Neutrophil (primary cell): ENCODE results near the gene PDGFC.

ENCODE experiments used
- H3K27ac ChIP-seq: fragments of 200-600 bp; sonication (generic); 2 replicates; pipeline ENCODE4 v1.5.1; 2016; ENCODE audit warnings: mild to moderate bottlenecking, moderate library complexity
- H3K27me3 ChIP-seq: fragments of 200-600 bp; sonication (generic); 2 replicates; pipeline ENCODE4 v1.6.0; 2016; ENCODE audit warnings: mild to moderate bottlenecking
- H3K36me3 ChIP-seq: fragments of 200-600 bp; sonication (generic); 2 replicates; pipeline ENCODE4 v1.5.1; 2017
- H3K4me1 ChIP-seq, 2 experiments: fragments of 200-600 bp in 1 of 2; sonication (generic) in 1 of 2; 1 replicate in 1 of 2; 2 replicates in 1 of 2; pipeline versions ENCODE4 v1.5.1 to v1.6.1; 2013 to 2016; ENCODE audit warnings: low read depth in 1 of 2, low read length in 1 of 2, mild to moderate bottlenecking in 1 of 2, moderate library complexity in 1 of 2; ENCODE audit not compliant: control insufficient read depth in 1 of 2, insufficient read depth in 1 of 2
- H3K4me3 ChIP-seq, 2 experiments: fragments of 200-600 bp in 1 of 2; sonication (generic) in 1 of 2; 1 replicate in 1 of 2; 2 replicates in 1 of 2; pipeline ENCODE4 v1.5.1; 2013 to 2016; ENCODE audit warnings: low read depth in 1 of 2, low read length in 1 of 2, mild to moderate bottlenecking in 1 of 2, moderate library complexity in 1 of 2
- H3K9me3 ChIP-seq: fragments of 200-600 bp; sonication (generic); 2 replicates; pipeline ENCODE4 v1.5.1; 2016
- TF ChIP-seq, protein P1 (sequence below): fragments of 200-600 bp; sonication (generic); IDR thresholded peaks from 2 replicates; pipeline ENCODE4 v1.5.1; 2016; ENCODE audit warnings: antibody characterized with exemption

The PDGFC gene

DNA sequence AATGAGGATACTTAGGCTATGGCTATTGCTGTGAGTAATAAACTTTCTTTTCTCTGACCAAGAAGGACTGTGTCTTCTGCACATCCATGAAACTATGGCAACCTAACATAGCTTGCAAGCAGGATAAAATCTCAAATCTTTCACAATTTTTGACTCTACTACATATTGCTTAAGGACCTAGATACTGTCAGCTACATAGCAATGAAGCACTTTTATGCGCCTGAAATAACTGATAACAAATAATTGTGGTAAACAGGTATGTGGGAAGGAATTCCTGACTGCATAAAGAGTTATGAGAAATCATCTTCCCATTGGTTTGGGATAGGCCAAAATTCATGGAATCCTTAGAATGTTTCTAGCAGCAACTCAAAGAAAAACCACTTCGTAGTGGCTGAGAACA, 41.2 kb upstream of the PDGFC start:
- no peaks in the 10 kb centered on the region for H3K36me3 ChIP-seq
- H3K27ac ChIP-seq = no peak overlapping the region
- H3K4me1 ChIP-seq = no peaks in the 10 kb centered on the region
- no peak overlapping the region for H3K4me3 ChIP-seq
- H3K9me3 ChIP-seq = no peaks in the 10 kb centered on the region
- TF ChIP-seq, protein P1, sequence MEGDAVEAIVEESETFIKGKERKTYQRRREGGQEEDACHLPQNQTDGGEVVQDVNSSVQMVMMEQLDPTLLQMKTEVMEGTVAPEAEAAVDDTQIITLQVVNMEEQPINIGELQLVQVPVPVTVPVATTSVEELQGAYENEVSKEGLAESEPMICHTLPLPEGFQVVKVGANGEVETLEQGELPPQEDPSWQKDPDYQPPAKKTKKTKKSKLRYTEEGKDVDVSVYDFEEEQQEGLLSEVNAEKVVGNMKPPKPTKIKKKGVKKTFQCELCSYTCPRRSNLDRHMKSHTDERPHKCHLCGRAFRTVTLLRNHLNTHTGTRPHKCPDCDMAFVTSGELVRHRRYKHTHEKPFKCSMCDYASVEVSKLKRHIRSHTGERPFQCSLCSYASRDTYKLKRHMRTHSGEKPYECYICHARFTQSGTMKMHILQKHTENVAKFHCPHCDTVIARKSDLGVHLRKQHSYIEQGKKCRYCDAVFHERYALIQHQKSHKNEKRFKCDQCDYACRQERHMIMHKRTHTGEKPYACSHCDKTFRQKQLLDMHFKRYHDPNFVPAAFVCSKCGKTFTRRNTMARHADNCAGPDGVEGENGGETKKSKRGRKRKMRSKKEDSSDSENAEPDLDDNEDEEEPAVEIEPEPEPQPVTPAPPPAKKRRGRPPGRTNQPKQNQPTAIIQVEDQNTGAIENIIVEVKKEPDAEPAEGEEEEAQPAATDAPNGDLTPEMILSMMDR = no peak
- H3K27me3 ChIP-seq = no peaks in the 10 kb centered on the region

DNA sequence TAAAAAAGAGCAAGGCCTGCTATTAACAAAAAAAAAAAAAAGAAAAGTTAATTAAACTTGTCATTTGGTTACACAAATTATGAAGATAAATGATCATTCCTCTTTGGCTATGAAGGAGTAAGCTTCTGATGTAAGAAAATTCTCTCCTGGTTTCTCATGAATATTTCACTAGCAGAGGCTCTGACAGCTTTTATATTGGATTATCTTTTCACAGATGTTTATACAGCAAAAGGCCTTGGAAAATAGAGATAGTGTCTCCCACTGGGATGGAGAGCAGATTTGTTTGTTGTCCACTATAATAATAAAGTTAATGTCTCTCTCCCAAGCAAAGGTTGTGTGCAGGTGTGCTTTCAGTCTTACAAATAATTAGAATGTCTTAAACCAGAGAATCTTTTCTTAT, 40.7 kb upstream of the PDGFC start:
- no peaks in the 10 kb centered on the region for H3K9me3 ChIP-seq
- H3K4me1 ChIP-seq = no peaks in the 10 kb centered on the region
- TF ChIP-seq, protein P1 = no peak
- H3K27ac ChIP-seq = no peak overlapping the region
- H3K36me3 ChIP-seq = no peaks in the 10 kb centered on the region
- H3K4me3 ChIP-seq = no peak overlapping the region
- no peaks in the 10 kb centered on the region for H3K27me3 ChIP-seq

DNA sequence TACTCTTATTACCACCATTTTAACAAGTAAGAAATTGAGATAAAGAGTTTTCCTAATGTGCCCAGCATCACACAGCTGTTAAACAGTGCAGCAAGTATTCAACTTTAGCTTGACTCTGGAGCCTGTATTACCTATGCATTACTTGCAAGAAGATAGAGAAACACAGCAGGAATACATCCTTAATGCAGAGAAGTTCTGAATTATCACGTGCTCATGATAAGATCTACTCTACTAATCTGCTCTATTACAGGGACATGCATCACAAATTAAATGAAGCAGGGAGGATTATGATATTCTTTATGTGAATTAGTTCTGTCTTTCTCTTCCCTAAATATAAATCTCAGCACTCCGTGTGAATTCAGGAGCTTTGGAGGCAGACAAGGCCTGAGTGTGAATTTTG, 39.0 kb upstream of the PDGFC start:
- Histone ChIP-seq H3K4me1 (no peaks in the 10 kb centered on the region), H3K27me3 (no peaks in the 10 kb centered on the region), H3K4me3 (no peak overlapping the region), H3K27ac (no peak overlapping the region), H3K9me3 (no peaks in the 10 kb centered on the region), H3K36me3 (no peaks in the 10 kb centered on the region)
- TF ChIP-seq, protein P1 = no peak

DNA sequence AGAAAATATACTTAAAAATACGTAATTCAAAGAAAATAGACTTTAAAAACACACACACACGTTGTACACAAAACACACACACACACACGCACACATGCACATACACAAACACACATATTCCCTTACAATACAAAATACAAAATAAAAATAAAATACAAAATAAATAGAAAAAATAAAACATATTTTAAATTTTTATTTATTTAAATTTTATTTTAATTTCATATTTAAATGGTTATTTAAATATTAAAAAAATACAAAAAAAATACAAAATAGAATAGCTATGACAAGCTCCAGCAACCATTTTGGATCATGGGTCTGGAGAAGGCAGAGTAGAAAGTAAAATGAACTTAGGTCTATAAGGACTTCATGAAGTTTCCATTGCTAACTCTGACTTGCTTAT, 34.2 kb upstream of the PDGFC start:
- Histone ChIP-seq H3K9me3 (no peaks in the 10 kb centered on the region), H3K27me3 (no peaks in the 10 kb centered on the region), H3K27ac (no peak overlapping the region), H3K4me3 (no peak overlapping the region), H3K36me3 (no peaks in the 10 kb centered on the region), H3K4me1 (no peaks in the 10 kb centered on the region)
- TF ChIP-seq, protein P1 = no peak

DNA sequence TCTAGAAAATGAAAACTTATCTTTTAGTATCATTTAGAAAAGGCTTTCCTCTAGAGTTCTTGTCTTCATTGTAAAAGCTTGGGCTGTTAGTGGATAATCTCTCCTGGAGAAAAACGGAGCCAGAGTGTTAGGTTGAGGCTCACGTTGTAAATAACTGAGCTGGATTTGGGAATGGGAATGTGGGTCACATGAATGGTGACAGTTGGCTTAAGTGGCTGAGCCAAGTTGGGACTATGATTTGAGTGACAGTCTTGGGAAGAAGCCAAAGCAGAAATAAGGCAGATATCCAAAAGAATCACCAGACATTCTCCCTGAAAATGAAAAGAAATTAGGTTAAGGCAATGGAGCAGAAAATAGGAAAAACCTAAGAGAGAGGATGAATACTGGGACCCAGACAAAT, 33.6 kb upstream of the PDGFC start:
- H3K4me3 ChIP-seq = no peak overlapping the region
- no peaks in the 10 kb centered on the region for H3K36me3 ChIP-seq
- no peaks in the 10 kb centered on the region for H3K27me3 ChIP-seq
- no peak overlapping the region for H3K27ac ChIP-seq
- H3K9me3 ChIP-seq = no peaks in the 10 kb centered on the region
- no peaks in the 10 kb centered on the region for H3K4me1 ChIP-seq
- TF ChIP-seq, protein P1 = no peak
